Measurements from ENCODE around the gene PELI2. TPM values are rescaled to one million over a fixed set of nuclear protein-coding genes. Genes with fewer than 3 reads are reported as not detected.
A peak's percentile ranks its signal among the peaks of the same experiment; 100 is the strongest.

PELI2 gene
- total RNA-seq, 2 donors from 2014 or later = 9.8 to 13.9 TPM

DNA sequence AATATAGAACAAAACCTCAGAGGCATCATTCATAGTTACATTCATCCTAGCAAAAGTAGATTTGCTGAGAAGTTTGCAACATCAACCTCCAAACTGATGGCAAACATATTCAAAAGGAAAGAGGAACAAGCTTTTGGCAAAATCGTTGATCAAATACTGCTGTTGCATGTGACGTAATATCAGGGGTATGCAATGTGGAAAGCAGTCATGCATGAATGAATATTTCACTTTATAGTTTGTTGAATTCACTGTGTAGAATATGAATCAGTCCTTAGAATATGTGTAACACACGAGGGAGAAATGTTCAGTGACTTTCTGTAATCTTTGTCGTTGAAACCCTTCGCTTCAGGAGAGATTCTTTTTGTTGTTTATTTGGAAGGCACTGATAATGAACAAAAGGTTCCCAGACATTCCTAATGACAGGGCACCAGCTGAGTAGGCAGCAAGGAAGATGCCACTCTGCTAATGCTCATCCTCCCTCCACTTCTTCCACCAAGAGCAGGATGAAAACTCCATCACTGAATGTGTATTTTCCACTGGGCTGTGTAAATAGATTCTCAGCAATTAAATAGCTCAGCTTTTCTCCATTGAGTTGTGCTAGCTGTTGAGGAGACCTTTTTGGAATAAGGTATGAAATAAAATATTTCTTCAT is 126.1 kb downstream of the PELI2 start:
- no peak for DNase-seq
- H3K9ac ChIP-seq (ENCODE audit: low read depth in 2 of 2, low read length in 2 of 2) = no peak overlapping the region
- TF ChIP-seq, protein P1, sequence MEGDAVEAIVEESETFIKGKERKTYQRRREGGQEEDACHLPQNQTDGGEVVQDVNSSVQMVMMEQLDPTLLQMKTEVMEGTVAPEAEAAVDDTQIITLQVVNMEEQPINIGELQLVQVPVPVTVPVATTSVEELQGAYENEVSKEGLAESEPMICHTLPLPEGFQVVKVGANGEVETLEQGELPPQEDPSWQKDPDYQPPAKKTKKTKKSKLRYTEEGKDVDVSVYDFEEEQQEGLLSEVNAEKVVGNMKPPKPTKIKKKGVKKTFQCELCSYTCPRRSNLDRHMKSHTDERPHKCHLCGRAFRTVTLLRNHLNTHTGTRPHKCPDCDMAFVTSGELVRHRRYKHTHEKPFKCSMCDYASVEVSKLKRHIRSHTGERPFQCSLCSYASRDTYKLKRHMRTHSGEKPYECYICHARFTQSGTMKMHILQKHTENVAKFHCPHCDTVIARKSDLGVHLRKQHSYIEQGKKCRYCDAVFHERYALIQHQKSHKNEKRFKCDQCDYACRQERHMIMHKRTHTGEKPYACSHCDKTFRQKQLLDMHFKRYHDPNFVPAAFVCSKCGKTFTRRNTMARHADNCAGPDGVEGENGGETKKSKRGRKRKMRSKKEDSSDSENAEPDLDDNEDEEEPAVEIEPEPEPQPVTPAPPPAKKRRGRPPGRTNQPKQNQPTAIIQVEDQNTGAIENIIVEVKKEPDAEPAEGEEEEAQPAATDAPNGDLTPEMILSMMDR (IDR thresholded peaks at IDR 0.05) = no peak
- intact Hi-C loops (cut with DNase I) = no loop called here
- no peak overlapping the region for H3K27ac ChIP-seq
- no peaks in the 10 kb centered on the region for H3K9me3 ChIP-seq
- H3K27me3 ChIP-seq = no peaks in the 10 kb centered on the region
- H3K36me3 ChIP-seq = no peaks in the 10 kb centered on the region
- H3K4me1 ChIP-seq = no peaks in the 10 kb centered on the region
- H3K4me3 ChIP-seq = no peak overlapping the region

DNA sequence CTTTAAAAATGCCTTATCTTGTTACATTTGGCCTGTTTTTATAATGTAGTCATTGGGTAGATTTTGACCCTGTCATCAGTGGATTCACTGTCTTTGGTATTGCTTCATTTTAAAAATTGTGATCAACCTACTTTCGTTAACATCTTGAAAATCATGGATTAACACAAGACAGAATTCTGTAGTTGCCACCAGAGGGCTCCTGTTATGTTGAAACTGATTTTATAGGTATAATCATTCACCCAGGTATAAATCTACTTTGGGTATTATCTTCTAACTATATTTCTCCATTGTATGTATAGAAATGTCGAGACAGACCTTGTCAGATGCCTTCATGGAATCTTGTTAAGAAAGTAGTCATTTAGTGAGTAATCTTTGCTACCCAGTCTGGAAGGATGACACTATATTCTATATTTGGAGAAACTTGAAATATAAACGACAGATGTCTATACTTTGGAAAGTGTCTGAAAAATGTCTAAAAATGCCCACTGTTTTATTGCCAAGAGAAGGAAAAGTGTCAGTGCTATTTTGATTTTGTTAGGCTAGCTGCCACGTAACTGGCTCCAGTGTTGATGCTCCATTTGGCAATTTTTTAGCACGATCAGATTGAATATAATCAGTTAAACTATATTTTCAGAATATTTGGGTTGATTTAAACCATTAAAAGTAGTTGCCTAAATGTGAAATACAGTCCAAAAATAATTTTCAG is 129.4 kb downstream of the PELI2 start:
- Histone ChIP-seq H3K36me3 (no peaks in the 10 kb centered on the region), H3K9ac (ENCODE audit: low read depth in 2 of 2, low read length in 2 of 2) (no peak overlapping the region), H3K27me3 (no peaks in the 10 kb centered on the region), H3K27ac (no peak overlapping the region), H3K4me1 (no peaks in the 10 kb centered on the region), H3K4me3 (no peak overlapping the region), H3K9me3 (no peaks in the 10 kb centered on the region)
- intact Hi-C loops (cut with DNase I) = no loop called here
- DNase-seq = no peak
- TF ChIP-seq, protein P1 (IDR thresholded peaks at IDR 0.05) = peak; percentile 37

DNA sequence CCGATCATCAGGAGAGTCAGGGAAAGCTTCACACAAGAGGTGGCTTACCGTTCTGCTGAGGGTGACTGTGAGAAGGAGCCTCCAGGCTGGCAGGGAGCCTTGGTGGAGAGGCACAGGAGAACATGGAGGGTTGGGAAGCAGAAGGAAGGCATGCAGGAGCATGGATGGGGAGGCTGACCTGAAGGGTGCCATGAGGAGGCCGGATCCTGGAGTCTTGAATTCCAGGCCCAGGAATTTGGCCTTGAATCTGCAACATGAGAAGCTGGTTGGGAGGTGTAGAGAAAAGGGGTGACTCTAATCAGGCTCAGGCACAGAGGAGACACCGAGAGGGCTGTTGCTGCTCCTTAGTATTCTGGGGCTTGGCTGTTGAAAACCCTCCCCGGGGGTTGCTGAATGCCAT is 130.2 kb downstream of the PELI2 start:
- TF ChIP-seq, protein P1 (IDR thresholded peaks at IDR 0.05) = no peak
- intact Hi-C loops (cut with DNase I) = no loop called here
- Histone ChIP-seq H3K36me3 (no peaks in the 10 kb centered on the region), H3K4me1 (no peaks in the 10 kb centered on the region), H3K4me3 (no peak overlapping the region), H3K27me3 (no peaks in the 10 kb centered on the region), H3K27ac (no peak overlapping the region), H3K9ac (ENCODE audit: low read depth in 2 of 2, low read length in 2 of 2) (no peak overlapping the region), H3K9me3 (no peaks in the 10 kb centered on the region)
- DNase-seq = no peak

DNA sequence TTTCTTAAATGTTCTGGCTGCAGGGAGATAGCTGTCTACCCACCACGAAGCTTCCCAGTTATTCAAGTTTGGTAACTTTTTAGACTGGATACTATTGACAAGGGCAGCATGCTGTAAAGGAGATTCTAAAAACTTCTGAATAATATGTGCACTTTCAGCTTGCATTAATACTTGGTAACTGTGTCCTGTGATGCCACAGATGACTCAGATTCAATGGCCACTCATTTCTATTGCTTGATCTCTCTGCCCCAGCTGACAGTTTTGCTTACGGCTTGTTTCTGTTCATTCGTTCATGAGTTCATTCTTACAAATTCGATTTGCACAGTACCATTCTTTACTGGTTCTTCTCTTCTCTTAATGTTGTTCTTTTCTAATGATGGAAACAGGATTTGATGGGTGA is 142.8 kb downstream of the PELI2 start:
- no peak for DNase-seq
- H3K9ac ChIP-seq (ENCODE audit: low read depth in 2 of 2, low read length in 2 of 2) = no peak overlapping the region
- H3K27me3 ChIP-seq = no peaks in the 10 kb centered on the region
- no peaks in the 10 kb centered on the region for H3K36me3 ChIP-seq
- H3K4me3 ChIP-seq = no peak overlapping the region
- no peaks in the 10 kb centered on the region for H3K9me3 ChIP-seq
- TF ChIP-seq, protein P1 (IDR thresholded peaks at IDR 0.05) = no peak
- intact Hi-C loops (cut with DNase I) = no loop called here
- H3K4me1 ChIP-seq = no peaks in the 10 kb centered on the region
- no peak overlapping the region for H3K27ac ChIP-seq

DNA sequence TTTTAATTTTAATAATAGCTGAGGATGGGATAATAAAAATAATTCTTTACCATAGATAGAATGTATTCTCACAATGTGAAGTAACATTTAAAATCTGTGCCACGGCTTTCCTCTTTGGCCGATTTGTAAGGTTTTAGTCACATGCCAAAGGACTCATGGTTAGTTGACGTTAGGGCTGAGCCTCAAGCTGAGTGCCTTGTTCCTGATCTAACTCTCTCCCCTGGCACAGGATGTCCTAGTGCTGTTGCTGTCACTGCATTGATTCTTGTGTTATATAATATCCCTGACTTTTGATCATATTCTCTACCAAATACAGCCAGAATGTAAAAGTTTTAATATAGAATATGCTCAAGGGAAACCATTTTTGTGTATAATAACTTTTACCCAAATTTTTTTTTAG is 144.3 kb downstream of the PELI2 start:
- no peaks in the 10 kb centered on the region for H3K4me1 ChIP-seq
- intact Hi-C loops (cut with DNase I) = no loop called here
- TF ChIP-seq, protein P1 (IDR thresholded peaks at IDR 0.05) = no peak

More for the DNA sequence above, 144.3 kb downstream of the PELI2 start:
- Histone ChIP-seq H3K9me3 (no peaks in the 10 kb centered on the region), H3K27ac (no peak overlapping the region), H3K9ac (ENCODE audit: low read depth in 2 of 2, low read length in 2 of 2) (no peak overlapping the region), H3K4me3 (no peak overlapping the region), H3K27me3 (no peaks in the 10 kb centered on the region), H3K36me3 (no peaks in the 10 kb centered on the region)
- no peak for DNase-seq
